OCI-LY1 (cell line): ENCODE data around the gene MKX.
"Not testable (repeated sequence)": the region's sequence is repeated elsewhere in the genome, so short reads cannot be mapped to it uniquely, and the experiment has no call there.

Experiments used
- H2AFZ ChIP-seq: fragments of 200-600 bp; sonication (generic), shearing (Covaris generic); 2 replicates; pipeline ENCODE4 v1.6.0; 2014; ENCODE audit warnings: antibody characterized with exemption, mild to moderate bottlenecking, low read length
- H3F3A ChIP-seq: fragments of 200-600 bp; sonication (generic), shearing (Covaris generic); 2 replicates; pipeline ENCODE4 v1.6.0; 2014; ENCODE audit warnings: mild to moderate bottlenecking, antibody characterized with exemption, low read length, moderate library complexity; ENCODE audit not compliant: insufficient read depth
- H3K27ac ChIP-seq: fragments of 200-600 bp; sonication (generic); 2 replicates; pipeline ENCODE4 v1.5.1; 2014; ENCODE audit warnings: low read length, mixed run types, mild to moderate bottlenecking, low read depth; ENCODE audit not compliant: poor library complexity, severe bottlenecking
- H3K27me3 ChIP-seq: fragments of 200-600 bp; sonication (generic); 2 replicates; pipeline ENCODE4 v1.6.0; 2014; ENCODE audit warnings: antibody characterized with exemption, mild to moderate bottlenecking, low read length, moderate library complexity; ENCODE audit not compliant: insufficient read depth
- H3K36me3 ChIP-seq: fragments of 200-600 bp; sonication (generic); 2 replicates; pipeline ENCODE4 v1.6.1; 2014; ENCODE audit warnings: mild to moderate bottlenecking, antibody characterized with exemption, low read length, moderate library complexity, mixed read lengths; ENCODE audit not compliant: insufficient read depth
- H3K4me1 ChIP-seq: fragments of 200-600 bp; sonication (generic); 2 replicates; pipeline ENCODE4 v1.5.1; 2014; ENCODE audit warnings: mild to moderate bottlenecking, low read length, moderate library complexity; ENCODE audit not compliant: insufficient read depth, severe bottlenecking
- H3K4me2 ChIP-seq: fragments of 200-600 bp; sonication (generic), shearing (Covaris generic); 2 replicates; pipeline ENCODE4 v1.6.1; 2014; ENCODE audit warnings: low read length
- H3K4me3 ChIP-seq: fragments of 200-600 bp; sonication (generic); 2 replicates; pipeline ENCODE4 v1.5.1; 2014; ENCODE audit warnings: low read length, low read depth, mild to moderate bottlenecking, mixed read lengths; ENCODE audit not compliant: poor library complexity, severe bottlenecking
- H3K79me2 ChIP-seq: fragments of 200-600 bp; shearing (Covaris generic); 2 replicates; pipeline ENCODE4 v1.6.1; 2016; ENCODE audit warnings: mixed run types, low read length, mixed read lengths; ENCODE audit not compliant: insufficient read depth
- H3K9ac ChIP-seq: fragments of 200-600 bp; sonication (generic), shearing (Covaris generic); 2 replicates; pipeline ENCODE4 v1.6.1; 2014; ENCODE audit warnings: mild to moderate bottlenecking, low read length, mixed read lengths
- H3K9me2 ChIP-seq: fragments of 200-600 bp; sonication (generic), shearing (Covaris generic); 2 replicates; pipeline ENCODE4 v1.6.1; 2014; ENCODE audit warnings: low read depth, mild to moderate bottlenecking, low read length, mixed read lengths
- H3K9me3 ChIP-seq: fragments of 200-600 bp; shearing (Covaris generic); 2 replicates; pipeline ENCODE4 v1.6.1; 2014; ENCODE audit warnings: low read length, mixed read lengths
- H4K20me1 ChIP-seq: fragments of 200-600 bp; sonication (generic), shearing (Covaris generic); 2 replicates; pipeline ENCODE4 v1.6.0; 2016; ENCODE audit warnings: mild to moderate bottlenecking, low read length; ENCODE audit not compliant: insufficient read depth
- EZH2 ChIP-seq: fragments of 200-600 bp; sonication (generic), shearing (Covaris generic); IDR thresholded peaks from 2 replicates; pipeline ENCODE4 v1.8.0; 2017; ENCODE audit warnings: borderline replicate concordance, mixed run types, mild to moderate bottlenecking, antibody characterized with exemption, low read length, moderate library complexity, mixed read lengths
- TF ChIP-seq, protein P1 (sequence below): fragments of 200-600 bp; sonication (generic), shearing (Covaris generic); IDR thresholded peaks from 2 replicates; pipeline ENCODE4 v1.5.1; 2017; ENCODE audit warnings: mild to moderate bottlenecking, antibody characterized with exemption, low read length, moderate library complexity, mixed read lengths

The MKX gene

DNA sequence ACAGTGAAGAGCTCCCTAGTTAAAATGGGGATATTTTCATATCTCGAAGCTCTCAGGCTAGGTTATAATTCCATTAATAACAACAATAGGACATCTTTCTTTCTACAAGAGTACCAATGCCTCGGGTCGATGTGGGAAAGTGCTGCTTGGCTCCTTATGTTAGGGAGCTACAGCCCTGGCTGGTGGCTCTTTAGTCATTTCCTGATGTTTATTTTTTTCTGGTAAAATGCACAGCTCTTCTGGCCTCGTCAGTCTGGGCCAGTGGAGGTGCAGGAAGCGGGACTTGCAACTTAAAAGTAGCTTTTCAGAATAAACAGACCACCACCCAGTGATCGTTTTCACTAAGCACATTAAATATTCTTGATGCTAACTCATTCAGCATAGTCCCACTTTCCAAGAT, 58.3 kb downstream of the MKX start:
- H3K9ac ChIP-seq = no peak overlapping the region
- H3K27ac ChIP-seq = no peak overlapping the region
- H4K20me1 ChIP-seq = no peaks in the 10 kb centered on the region
- TF ChIP-seq, protein P1, sequence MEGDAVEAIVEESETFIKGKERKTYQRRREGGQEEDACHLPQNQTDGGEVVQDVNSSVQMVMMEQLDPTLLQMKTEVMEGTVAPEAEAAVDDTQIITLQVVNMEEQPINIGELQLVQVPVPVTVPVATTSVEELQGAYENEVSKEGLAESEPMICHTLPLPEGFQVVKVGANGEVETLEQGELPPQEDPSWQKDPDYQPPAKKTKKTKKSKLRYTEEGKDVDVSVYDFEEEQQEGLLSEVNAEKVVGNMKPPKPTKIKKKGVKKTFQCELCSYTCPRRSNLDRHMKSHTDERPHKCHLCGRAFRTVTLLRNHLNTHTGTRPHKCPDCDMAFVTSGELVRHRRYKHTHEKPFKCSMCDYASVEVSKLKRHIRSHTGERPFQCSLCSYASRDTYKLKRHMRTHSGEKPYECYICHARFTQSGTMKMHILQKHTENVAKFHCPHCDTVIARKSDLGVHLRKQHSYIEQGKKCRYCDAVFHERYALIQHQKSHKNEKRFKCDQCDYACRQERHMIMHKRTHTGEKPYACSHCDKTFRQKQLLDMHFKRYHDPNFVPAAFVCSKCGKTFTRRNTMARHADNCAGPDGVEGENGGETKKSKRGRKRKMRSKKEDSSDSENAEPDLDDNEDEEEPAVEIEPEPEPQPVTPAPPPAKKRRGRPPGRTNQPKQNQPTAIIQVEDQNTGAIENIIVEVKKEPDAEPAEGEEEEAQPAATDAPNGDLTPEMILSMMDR = no peak
- TF ChIP-seq EZH2 = no peak
- no peaks in the 10 kb centered on the region for H3K36me3 ChIP-seq
- no peaks in the 10 kb centered on the region for H3K4me1 ChIP-seq
- H3K4me3 ChIP-seq = no peak overlapping the region
- H3F3A ChIP-seq = no peaks in the 10 kb centered on the region
- H3K27me3 ChIP-seq = no peaks in the 10 kb centered on the region
- H2AFZ ChIP-seq = no peak overlapping the region
- H3K9me3 ChIP-seq = no peaks in the 10 kb centered on the region
- no peak overlapping the region for H3K4me2 ChIP-seq
- no peaks in the 10 kb centered on the region for H3K9me2 ChIP-seq
- H3K79me2 ChIP-seq = no peaks in the 10 kb centered on the region

DNA sequence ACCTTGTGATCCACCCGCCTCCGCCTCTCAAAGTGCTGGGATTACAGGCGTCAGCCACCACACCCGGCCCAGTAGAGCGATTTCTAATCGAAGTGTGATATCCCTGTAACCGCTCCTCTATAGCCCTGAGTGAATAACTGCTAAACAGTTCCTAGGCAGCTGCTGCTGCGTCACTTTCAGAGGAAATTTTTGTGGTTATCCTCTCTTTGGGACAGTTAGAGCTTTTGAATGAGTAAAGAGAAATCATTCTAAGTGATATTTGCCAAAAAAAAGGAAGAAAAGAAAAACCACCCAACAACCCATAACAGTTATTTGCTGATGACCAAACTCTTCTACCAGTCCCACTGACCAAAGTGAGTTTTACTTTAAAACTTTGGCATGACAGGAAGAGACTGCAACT, 59.9 kb downstream of the MKX start:
- H4K20me1 ChIP-seq = no peaks in the 10 kb centered on the region
- no peak overlapping the region for H3K9ac ChIP-seq
- no peak overlapping the region for H2AFZ ChIP-seq
- H3K79me2 ChIP-seq = no peaks in the 10 kb centered on the region
- H3F3A ChIP-seq = no peaks in the 10 kb centered on the region
- no peaks in the 10 kb centered on the region for H3K4me1 ChIP-seq
- no peak overlapping the region for H3K4me3 ChIP-seq
- no peaks in the 10 kb centered on the region for H3K36me3 ChIP-seq
- H3K9me3 ChIP-seq = no peaks in the 10 kb centered on the region
- H3K27me3 ChIP-seq = no peaks in the 10 kb centered on the region
- no peak overlapping the region for H3K4me2 ChIP-seq
- H3K27ac ChIP-seq = no peak overlapping the region
- no peaks in the 10 kb centered on the region for H3K9me2 ChIP-seq
- no peak for TF ChIP-seq EZH2
- TF ChIP-seq, protein P1 = no peak

DNA sequence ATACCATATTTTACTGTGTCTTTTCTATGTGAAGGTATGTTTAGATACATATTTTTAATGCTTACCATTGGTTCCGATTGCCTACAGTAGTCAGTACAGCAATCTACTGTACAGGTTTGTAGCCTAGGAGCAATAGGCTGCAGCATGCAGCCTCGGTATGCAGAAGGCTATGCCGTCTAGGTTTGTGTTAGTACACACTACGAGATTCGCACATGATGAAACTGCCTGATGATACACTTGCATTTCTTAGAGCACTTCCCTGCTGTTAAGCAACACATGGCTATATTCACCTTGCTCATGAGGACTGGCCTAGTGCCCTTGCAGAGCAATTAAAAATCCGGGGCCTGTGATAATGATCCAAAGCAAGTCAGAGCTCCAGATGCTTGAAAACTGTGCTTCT, 62.4 kb downstream of the MKX start:
- no peak overlapping the region for H3K4me3 ChIP-seq
- no peak for TF ChIP-seq EZH2
- TF ChIP-seq, protein P1 = no peak

DNA sequence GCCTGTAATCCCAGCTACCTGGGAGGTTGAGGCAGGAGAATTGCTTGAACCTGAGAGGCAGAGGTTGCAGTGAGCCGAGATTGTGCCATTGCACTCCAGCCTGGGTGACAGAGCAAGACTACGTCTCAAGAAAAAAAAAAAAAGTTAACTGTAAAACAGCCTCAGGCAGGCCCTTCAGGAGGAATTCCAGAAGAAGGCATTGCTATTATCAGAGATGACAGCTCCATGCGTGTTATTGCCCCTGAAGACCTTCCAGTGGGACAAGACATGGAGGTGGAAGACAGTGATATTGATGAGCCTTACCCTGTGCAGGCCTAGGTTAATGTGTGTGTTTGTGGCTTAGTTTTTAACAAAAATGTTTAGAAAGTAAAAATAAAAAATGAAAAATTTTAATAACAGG, 63.8 kb downstream of the MKX start:
- not testable (repeated sequence) for H3F3A ChIP-seq, H3K36me3 ChIP-seq, H3K27me3 ChIP-seq, H2AFZ ChIP-seq, H4K20me1 ChIP-seq, H3K79me2 ChIP-seq, H3K27ac ChIP-seq, H3K9me2 ChIP-seq, H3K9ac ChIP-seq, H3K4me3 ChIP-seq, H3K9me3 ChIP-seq, H3K4me1 ChIP-seq, H3K4me2 ChIP-seq

More for the DNA sequence above, 62.4 kb downstream of the MKX start:
- H3K4me1 ChIP-seq = no peaks in the 10 kb centered on the region
- no peak overlapping the region for H2AFZ ChIP-seq
- H4K20me1 ChIP-seq = no peaks in the 10 kb centered on the region
- H3K36me3 ChIP-seq = no peaks in the 10 kb centered on the region
- H3K79me2 ChIP-seq = no peaks in the 10 kb centered on the region
- H3K9ac ChIP-seq = no peak overlapping the region
- no peaks in the 10 kb centered on the region for H3F3A ChIP-seq
- H3K27ac ChIP-seq = no peak overlapping the region
- no peak overlapping the region for H3K4me2 ChIP-seq
- no peaks in the 10 kb centered on the region for H3K27me3 ChIP-seq
- H3K9me3 ChIP-seq = no peaks in the 10 kb centered on the region
- H3K9me2 ChIP-seq = no peaks in the 10 kb centered on the region
